H1 (cell line): ENCODE results near the gene CSNK1G2. TPM values are rescaled to one million over a fixed set of nuclear protein-coding genes. Genes with fewer than 3 reads are reported as not detected.

Source experiments
- CTCF ChIA-PET: fragments of 300-600 bp; sonication (Branson Sonifier 250); formaldehyde crosslinking; loops from one replicate; lab custom pipeline; 2021; ENCODE audit not compliant: partially characterized antibody; lab: Charles Lee
- POLR2A ChIA-PET: fragments of 300-600 bp; sonication (Branson Sonifier 250); formaldehyde crosslinking; loops from one replicate; lab custom pipeline; 2021; ENCODE audit warnings: inconsistent platforms; ENCODE audit not compliant: partially characterized antibody; lab: Charles Lee
- DNase-seq, 2 experiments: peaks; one replicate each; pipeline versions ENCODE4 v3.0.0 to v3.0.0-alpha.2; 2010 to 2022; ENCODE audit warnings: low spot score in 2 of 2, low read depth in 1 of 2, mixed read lengths in 1 of 2
- FAIRE-seq: peaks from 2 replicates; lab custom pipeline; 2011; peaks lifted over from hg19 to GRCh38; lab: Jason Lieb, UNC
- H2AFZ ChIP-seq: 2 replicates; pipeline ENCODE4 v1.8.1; 2012; ENCODE audit warnings: low read length, inconsistent platforms
- H2AK5ac ChIP-seq: 2 replicates; pipeline ENCODE4 v1.6.1; 2013; ENCODE audit warnings: low read depth, low read length
- H2BK120ac ChIP-seq: replicated peaks from 2 replicates; pipeline ENCODE3; 2013; ENCODE audit warnings: low read depth, low read length, inconsistent platforms
- H2BK12ac ChIP-seq: 2 replicates; pipeline ENCODE4 v1.6.1; 2013; ENCODE audit warnings: low read depth, low read length
- H2BK15ac ChIP-seq: 2 replicates; pipeline ENCODE4 v1.6.1; 2013; ENCODE audit warnings: low read length
- H2BK20ac ChIP-seq: 2 replicates; pipeline ENCODE4 v1.6.1; 2013; ENCODE audit warnings: low read length
- H2BK5ac ChIP-seq: 2 replicates; pipeline ENCODE4 v1.6.1; 2013; ENCODE audit warnings: low read depth, low read length
- H3K14ac ChIP-seq: 2 replicates; pipeline ENCODE4 v1.6.1; 2013; ENCODE audit warnings: inconsistent platforms; ENCODE audit not compliant: insufficient read length
- H3K18ac ChIP-seq: 2 replicates; pipeline ENCODE4 v1.6.1; 2013; ENCODE audit warnings: low read length; ENCODE audit errors: extremely low read depth
- H3K23ac ChIP-seq: 2 replicates; pipeline ENCODE4 v1.6.1; 2013; ENCODE audit warnings: inconsistent platforms; ENCODE audit not compliant: insufficient read length
- H3K23me2 ChIP-seq: 2 replicates; pipeline ENCODE4 v1.6.1; 2013; ENCODE audit warnings: low read depth, low read length
- H3K27ac ChIP-seq: 2 replicates; pipeline ENCODE4 v1.6.1; 2011; ENCODE audit warnings: low read depth, low read length, inconsistent platforms
- H3K27me3 ChIP-seq, 4 experiments: replicated peaks in 1 of 4; 1 replicate in 1 of 4; 2 replicates in 3 of 4; pipeline versions ENCODE4 v1.6.1 to v1.8.1; 2011 to 2013; ENCODE audit warnings: low read length in 3 of 4, mild to moderate bottlenecking in 3 of 4, inconsistent platforms in 2 of 4, mixed read lengths in 2 of 4, moderate library complexity in 1 of 4; ENCODE audit not compliant: control insufficient read depth in 3 of 4, insufficient read depth in 3 of 4; ENCODE audit errors: extremely low read depth in 1 of 4
- H3K36me3 ChIP-seq, 4 experiments: 2 replicates each; pipeline versions ENCODE4 v1.6.1 to v1.8.1; 2011 to 2013; ENCODE audit warnings: mild to moderate bottlenecking in 4 of 4, low read length in 3 of 4, moderate library complexity in 2 of 4, control low read depth in 1 of 4, inconsistent platforms in 1 of 4; ENCODE audit not compliant: insufficient read depth in 4 of 4, control insufficient read depth in 2 of 4
- H3K4ac ChIP-seq: replicated peaks from 2 replicates; pipeline ENCODE3; 2013; ENCODE audit warnings: low read length, low read depth, mixed read lengths, inconsistent platforms; ENCODE audit not compliant: insufficient read length
- H3K4me1 ChIP-seq, 4 experiments: replicated peaks in 1 of 4; 1 replicate in 1 of 4; 2 replicates in 3 of 4; pipeline versions ENCODE4 v1.6.1 to v1.8.1; 2011 to 2013; ENCODE audit warnings: low read length in 3 of 4, inconsistent platforms in 2 of 4, mixed read lengths in 1 of 4; ENCODE audit not compliant: insufficient read depth in 4 of 4, control insufficient read depth in 3 of 4
- H3K4me2 ChIP-seq, 2 experiments: 2 replicates each; pipeline versions ENCODE4 v1.6.1 to v1.8.1; 2011 to 2013; ENCODE audit warnings: low read depth in 2 of 2, low read length in 2 of 2, control low read depth in 1 of 2, inconsistent platforms in 1 of 2, mild to moderate bottlenecking in 1 of 2; ENCODE audit not compliant: insufficient read depth in 1 of 2
- H3K4me3 ChIP-seq, 4 experiments: fragments of 200-600, 300-600 bp in 1 of 4; sonication (generic), shearing (Covaris generic), sonication (Bioruptor Twin) in 1 of 4; 2 replicates each; pipeline versions ENCODE4 v1.5.1 to v1.8.1; 2011 to 2016; ENCODE audit warnings: low read length in 4 of 4, low read depth in 3 of 4, control low read depth in 2 of 4, inconsistent platforms in 2 of 4, mild to moderate bottlenecking in 2 of 4, mixed read lengths in 1 of 4, moderate library complexity in 1 of 4; ENCODE audit not compliant: insufficient read depth in 2 of 4; ENCODE audit errors: extremely low read depth in 1 of 4
- H3K56ac ChIP-seq: replicated peaks from 2 replicates; pipeline ENCODE3; 2013; ENCODE audit warnings: low read depth, mild to moderate bottlenecking, mixed read lengths, low read length, inconsistent platforms; ENCODE audit not compliant: insufficient read length
- H3K79me1 ChIP-seq: 2 replicates; pipeline ENCODE4 v1.6.1; 2013; ENCODE audit warnings: low read depth, low read length, control low read depth
- H3K79me2 ChIP-seq, 2 experiments: 2 replicates each; pipeline versions ENCODE4 v1.6.1 to v1.8.1; 2012 to 2013; ENCODE audit warnings: low read length in 2 of 2, mild to moderate bottlenecking in 2 of 2, inconsistent platforms in 1 of 2; ENCODE audit not compliant: insufficient read depth in 2 of 2, control insufficient read depth in 1 of 2
- H3K9ac ChIP-seq, 4 experiments: replicated peaks in 1 of 4; 1 replicate in 1 of 4; 2 replicates in 3 of 4; pipeline versions ENCODE4 v1.6.1 to v1.8.1; 2011 to 2013; ENCODE audit warnings: low read depth in 3 of 4, low read length in 3 of 4, control low read depth in 2 of 4, mild to moderate bottlenecking in 2 of 4, moderate library complexity in 2 of 4, inconsistent platforms in 1 of 4; ENCODE audit errors: extremely low read depth in 1 of 4
- H3K9me3 ChIP-seq, 2 experiments: 2 replicates each; pipeline versions ENCODE4 v1.6.1 to v1.8.1; 2012 to 2013; ENCODE audit warnings: mild to moderate bottlenecking in 2 of 2, moderate library complexity in 2 of 2, control low read depth in 1 of 2, inconsistent platforms in 1 of 2, low read depth in 1 of 2, low read length in 1 of 2, mixed read lengths in 1 of 2; ENCODE audit not compliant: insufficient read depth in 2 of 2
- H4K20me1 ChIP-seq, 2 experiments: replicated peaks in 1 of 2; 2 replicates each; pipeline versions ENCODE3 to v1.8.1; 2011 to 2013; ENCODE audit warnings: inconsistent platforms in 2 of 2, low read length in 2 of 2, mild to moderate bottlenecking in 1 of 2; ENCODE audit not compliant: insufficient read depth in 2 of 2, control insufficient read depth in 1 of 2
- H4K5ac ChIP-seq: 2 replicates; pipeline ENCODE4 v1.6.1; 2013; ENCODE audit warnings: low read length, low read depth, mixed read lengths, inconsistent platforms; ENCODE audit not compliant: insufficient read length
- H4K8ac ChIP-seq: 2 replicates; pipeline ENCODE4 v1.8.0; 2013; ENCODE audit warnings: mild to moderate bottlenecking, moderate library complexity, low read length, inconsistent platforms; ENCODE audit not compliant: insufficient read depth; ENCODE audit errors: extremely low read depth
- H4K91ac ChIP-seq: replicated peaks from 2 replicates; pipeline ENCODE3; 2013; ENCODE audit warnings: low read length, mixed read lengths, inconsistent platforms; ENCODE audit not compliant: insufficient read length
- ATF2 ChIP-seq: IDR thresholded peaks from 2 replicates; pipeline ENCODE4 v1.6.1; 2012; ENCODE audit warnings: low read length, inconsistent platforms
- CHD2 ChIP-seq: IDR thresholded peaks from 2 replicates; pipeline ENCODE4 v1.6.1; 2012; ENCODE audit warnings: low read length, improper control_type of control experiment
- CREB1 ChIP-seq: IDR thresholded peaks from 2 replicates; pipeline ENCODE4 v1.6.1; 2012; ENCODE audit warnings: inconsistent platforms
- FOSL1 ChIP-seq: IDR thresholded peaks from 2 replicates; pipeline ENCODE4 v1.6.1; 2011; ENCODE audit warnings: mild to moderate bottlenecking, low read depth, low read length, moderate library complexity; ENCODE audit not compliant: insufficient read depth
- POLR2A ChIP-seq, 2 experiments: IDR thresholded peaks; 1 replicate in 1 of 2; 2 replicates in 1 of 2; pipeline ENCODE4 v1.6.1; 2011; ENCODE audit warnings: low read depth in 2 of 2, low read length in 2 of 2, mild to moderate bottlenecking in 2 of 2; ENCODE audit errors: control extremely low read depth in 1 of 2
- RAD21 ChIP-seq, 2 experiments: IDR thresholded peaks in 1 of 2; conservative IDR thresholded peaks in 1 of 2; 2 replicates each; pipeline ENCODE4 v1.6.1; 2011; ENCODE audit warnings: low read depth in 2 of 2, low read length in 2 of 2, improper control_type of control experiment in 1 of 2, inconsistent platforms in 1 of 2, mild to moderate bottlenecking in 1 of 2, moderate library complexity in 1 of 2
- RNF2 ChIP-seq: fragments of 200-900, 300-1000 bp; sonication (generic); IDR thresholded peaks from 2 replicates; pipeline ENCODE4 v1.7.1; 2016; ENCODE audit warnings: borderline replicate concordance, low read depth, mild to moderate bottlenecking, antibody characterized with exemption, low read length; ENCODE audit not compliant: poor library complexity, severe bottlenecking; ENCODE audit errors: missing control alignments
- SIN3A ChIP-seq, 2 experiments: IDR thresholded peaks in 1 of 2; conservative IDR thresholded peaks in 1 of 2; 2 replicates each; pipeline ENCODE4 v1.6.1; 2011 to 2012; ENCODE audit warnings: low read length in 2 of 2, improper control_type of control experiment in 1 of 2, low read depth in 1 of 2, mild to moderate bottlenecking in 1 of 2
- TBP ChIP-seq: IDR thresholded peaks from 2 replicates; pipeline ENCODE4 v1.6.1; 2011; ENCODE audit warnings: low read depth, low read length, improper control_type of control experiment
- ZNF274 ChIP-seq: IDR thresholded peaks from 2 replicates; pipeline ENCODE4 v1.7.0; 2012; ENCODE audit warnings: low read length, borderline replicate concordance; ENCODE audit errors: extremely low read depth
- WGBS, 2 experiments: shearing (Covaris generic) in 1 of 2; methylation state at CpG; one replicate each; pipeline versions ENCODE4 v1.1.6 to v1.1.7; 2013 to 2015; ENCODE audit warnings: low lambda C conversion rate in 2 of 2, mixed read lengths in 2 of 2, inconsistent platforms in 1 of 2, low coverage in 1 of 2, missing lambda C conversion rate in 1 of 2; ENCODE audit not compliant: insufficient replicate concordance in 2 of 2, insufficient coverage in 1 of 2, insufficient read length in 1 of 2; ENCODE audit errors: extremely low coverage in 1 of 2, missing lambda C conversion rate in 1 of 2; 5-methylcytosine and 5-hydroxymethylcytosine counted together
- polyA plus RNA-seq, 7 experiments: library from polyadenylated mRNA; depleted of rRNA in 3 of 7; stranded (reverse) in 5 of 7; unstranded in 2 of 7; fragments of >200 nt in 5 of 7; fragments of 200-250 nt in 2 of 7; gene quantifications; 1 replicate in 5 of 7; 2 replicates in 1 of 7; 4 replicates in 1 of 7; pipeline versions ENCODE4 v1.2.1 to v1.2.3, GENCODE V29; 2011 to 2013; ENCODE audit warnings: missing spikeins in 2 of 7, mixed read lengths in 2 of 7
- total RNA-seq: library from RNA; stranded (reverse); fragmentation: NEBNext Ultra II Directional; extraction: Animal tissue kit (Norgen Biotek cat#: 25700); gene quantifications from 2 replicates; pipeline ENCODE4 v1.2.1, GENCODE V29; 2021

Gene CSNK1G2
- total and polyA plus RNA-seq, 2 of the 8 experiments (the other 6 are each of a cell fraction or from before 2014, with no cell fraction given): 99.5 to 130 TPM

GRCh38 chr19:1902923-1903322 is 38.0 kb upstream of the CSNK1G2 start:
- Histone ChIP-seq H3K27me3 (no peaks in the 10 kb centered on the region), H3K27ac (no peak overlapping the region), H4K5ac (no peak overlapping the region), H4K91ac (no peak overlapping the region), H2BK12ac (0 out of 2 replicates have a peak overlapping the region, but pooled peaks have one; percentile 39), H3K79me2 (peaks cover 6 to 23% of the 10 kb centered on the region in 2 experiments; a peak in 3 of 4 replicates), H2BK5ac (no peak overlapping the region), H3K23ac (no peak overlapping the region), H3K9ac (no peak overlapping the region), H3K79me1 (peaks cover 10% of the 10 kb centered on the region; the same call in 1 of the 2 replicates), H2BK20ac (peak overlapping the region; percentile 72; the same call in 1 of the 2 replicates), H3K56ac (no peak overlapping the region), H2BK15ac (peak overlapping the region; percentile 72; the same call in 1 of the 2 replicates), H4K20me1 (peaks cover 3 to 6% of the 10 kb centered on the region in 2 experiments), H3K4me1 (peaks cover 0 to 9% (median 8%) of the 10 kb centered on the region in 4 experiments; a peak in 5 of 7 replicates), H4K8ac (no peak overlapping the region), H3K18ac (no peak overlapping the region; the same call in none of the 2 replicates), H3K9me3 (no peaks in the 10 kb centered on the region), H2BK120ac (no peak overlapping the region), H2AK5ac (0 out of 2 replicates have a peak overlapping the region, but pooled peaks have one; percentile 24), H3K23me2 (peaks cover 3% of the 10 kb centered on the region), H3K4ac (no peak overlapping the region), H3K4me2 (no peak overlapping the region), H3K36me3 (0 out of 8 replicates have a peak, but pooled peaks cover 0 to 4% (median 0%) of the 10 kb centered on the region in 4 experiments), H3K14ac (no peak overlapping the region), H2AFZ (no peak overlapping the region), H3K4me3 (no peak overlapping the region)
- DNase-seq (no peak), FAIRE-seq (no peak)
- 96% methylated on average over 5 of the region's 6 CpGs; no CpG with 5 or more reads in 1 of the 2 experiments for WGBS, 2 experiments
- ChIA-PET POLR2A (interaction anchor here (0.7 to 2.3 kb wide), 4 partner anchors 18 to 38 kb away, joined by 3 to 10 read pairs (median 6); partner anchors contain the start of gene ABHD17A), CTCF (interaction anchor here (0.6 to 2.6 kb wide), 6 partner anchors 27 to 43 kb away, joined by 3 to 10 read pairs (median 5); no protein-coding TSS in a partner anchor)
- TF ChIP-seq SIN3A (conservative IDR thresholded peaks at IDR 0.05 in 1 of 2, IDR thresholded peaks at IDR 0.05 in 1 of 2; ENCODE audit: low read depth in 1 of 2, low read length in 2 of 2) (no peak), TBP (no peak), RAD21 (IDR thresholded peaks at IDR 0.05 in 1 of 2, conservative IDR thresholded peaks at IDR 0.05 in 1 of 2; ENCODE audit: low read depth in 2 of 2, low read length in 2 of 2) (no peak), ATF2 (no peak), RNF2 (no peak), CHD2 (no peak), ZNF274 (no peak), FOSL1 (no peak), CREB1 (no peak), POLR2A (IDR thresholded peaks at IDR 0.05; ENCODE audit: control extremely low read depth in 1 of 2, low read depth in 2 of 2, low read length in 2 of 2) (no peak)
